Ascending aorta (tissue), 2 donors: ENCODE data around the gene CCM2L. TPM values are rescaled to one million over a fixed set of nuclear protein-coding genes. Genes with fewer than 3 reads are reported as not detected.

Experiments used
- DNase-seq, 2 donors: peaks; one replicate each; pipeline ENCODE4 v3.0.0-alpha.2; 2019; ENCODE audit warnings: low spot score in 2 of 2
- H3K27ac ChIP-seq, 2 donors: fragments of 200-600 bp; sonication (generic); one replicate each; pipeline ENCODE4 v1.5.1; 2016 to 2017; ENCODE audit warnings: mild to moderate bottlenecking in 1 of 2
- H3K27me3 ChIP-seq: fragments of 200-600 bp; sonication (generic); one replicate; pipeline ENCODE4 v1.5.1; 2017
- H3K36me3 ChIP-seq, 2 donors: fragments of 200-600 bp; sonication (generic); one replicate each; pipeline ENCODE4 v1.5.1; 2016
- H3K4me1 ChIP-seq, 2 donors: fragments of 200-600 bp; sonication (generic); one replicate each; pipeline ENCODE4 v1.5.1; 2016 to 2017; ENCODE audit warnings: mild to moderate bottlenecking in 1 of 2
- H3K4me3 ChIP-seq, 2 donors: fragments of 200-600 bp; sonication (generic); one replicate each; pipeline ENCODE4 v1.5.1; 2016 to 2017; ENCODE audit warnings: mild to moderate bottlenecking in 1 of 2
- H3K9me3 ChIP-seq, 2 donors: fragments of 200-600 bp; sonication (generic); one replicate each; pipeline ENCODE4 v1.5.1; 2016
- CTCF ChIP-seq, 3 experiments: fragments of 200-600 bp in 2 of 3; fragments of 450-650 bp in 1 of 3; sonication (generic) in 2 of 3; IDR thresholded peaks; one replicate each; pipeline ENCODE4 v1.5.1; 2016 to 2019; ENCODE audit warnings: antibody characterized with exemption in 3 of 3, mild to moderate bottlenecking in 1 of 3, moderate library complexity in 1 of 3
- intact Hi-C: fragments of 100-400 bp; cut with DNase I; formaldehyde crosslinking; loops from one replicate; pipeline ENCODE4 v1.15.1; 2023
- total RNA-seq: library from RNA; depleted of rRNA; stranded (reverse); fragments of >200 nt; gene quantifications from one replicate; pipeline ENCODE4 v1.1.0, GENCODE V29; 2016

The CCM2L gene
- total RNA-seq, 1 donor from 2014 or later, result 38.6 TPM

GRCh38 chr20:32078322-32078721, 68.1 kb downstream of the CCM2L start:
- intact Hi-C loops, result no loop called here
- H3K36me3 ChIP-seq, result no peaks in the 10 kb centered on the region
- H3K27me3 ChIP-seq, result no peaks in the 10 kb centered on the region
- H3K27ac ChIP-seq, result no peak overlapping the region
- H3K4me3 ChIP-seq, result no peak overlapping the region
- TF ChIP-seq CTCF (IDR thresholded peaks at IDR 0.05), result no peak
- DNase-seq, result no peak
- no peaks in the 10 kb centered on the region for H3K9me3 ChIP-seq
- H3K4me1 ChIP-seq, result no peaks in the 10 kb centered on the region

GRCh38 chr20:32078791-32079190, 68.6 kb downstream of the CCM2L start:
- Histone ChIP-seq H3K27me3 (no peaks in the 10 kb centered on the region), H3K9me3 (no peaks in the 10 kb centered on the region), H3K4me3 (no peak overlapping the region), H3K27ac (no peak overlapping the region), H3K4me1 (no peaks in the 10 kb centered on the region), H3K36me3 (no peaks in the 10 kb centered on the region)
- intact Hi-C loops, result no loop called here
- no peak for DNase-seq
- no peak for TF ChIP-seq CTCF (IDR thresholded peaks at IDR 0.05)

GRCh38 chr20:32079655-32080109, 69.4 kb downstream of the CCM2L start:
- no peak for TF ChIP-seq CTCF (IDR thresholded peaks at IDR 0.05)
- Histone ChIP-seq H3K4me3 (no peak overlapping the region), H3K27me3 (no peaks in the 10 kb centered on the region), H3K36me3 (no peaks in the 10 kb centered on the region), H3K27ac (no peak overlapping the region), H3K9me3 (no peaks in the 10 kb centered on the region), H3K4me1 (no peaks in the 10 kb centered on the region)
- DNase-seq, result no peak
- intact Hi-C loops, result no loop called here

- intact Hi-C loops, result no loop called here
- DNase-seq, result no peak
- H3K4me3 ChIP-seq, result no peak overlapping the region
- no peaks in the 10 kb centered on the region for H3K4me1 ChIP-seq
- no peaks in the 10 kb centered on the region for H3K9me3 ChIP-seq
- no peaks in the 10 kb centered on the region for H3K27me3 ChIP-seq
- no peak for TF ChIP-seq CTCF (IDR thresholded peaks at IDR 0.05)
- H3K27ac ChIP-seq, result no peak overlapping the region
- no peaks in the 10 kb centered on the region for H3K36me3 ChIP-seq
Observed at GRCh38 chr20:32080783-32081182, 70.5 kb downstream of the CCM2L start.

Other genes with a start within 250 kb of the CCM2L start
- not detected for gene MYLK2, start 191.1 kb upstream of the CCM2L start, total RNA-seq
- 21.8 TPM for gene FOXS1, start 164.8 kb upstream of the CCM2L start, total RNA-seq
- gene DUSP15, start 139.9 kb upstream of the CCM2L start, total RNA-seq, result 13.0 TPM
- gene TTLL9, start 139.8 kb upstream of the CCM2L start, total RNA-seq, result not detected
- 1.7 TPM for gene PDRG1, start 58.4 kb upstream of the CCM2L start, total RNA-seq
- gene XKR7, start 42.3 kb upstream of the CCM2L start, total RNA-seq, result not detected
- gene HCK, start 41.8 kb downstream of the CCM2L start, total RNA-seq, result 16.8 TPM
- 29.2 TPM for gene TM9SF4, start 99.3 kb downstream of the CCM2L start, total RNA-seq
- 6.7 TPM for gene PLAGL2, start 197.3 kb downstream of the CCM2L start, total RNA-seq
- gene POFUT1, start 197.4 kb downstream of the CCM2L start, total RNA-seq, result 29.8 TPM